Right renal pelvis (tissue), 4 donors: ENCODE measurements around the gene TBL3. TPM values are rescaled to one million over a fixed set of nuclear protein-coding genes. Genes with fewer than 3 reads are reported as not detected.
A peak's percentile ranks its signal among the peaks of the same experiment; 100 is the strongest.
"Not testable (repeated sequence)": the region's sequence is repeated elsewhere in the genome, so short reads cannot be mapped to it uniquely, and the experiment has no call there.

ENCODE experiments used
- DNase-seq, 4 donors: peaks; one replicate each; pipeline ENCODE4 v3.0.0-alpha.2; 2013; ENCODE audit warnings: low read depth in 4 of 4, low spot score in 3 of 4, missing footprints in 1 of 4
- polyA plus RNA-seq, 4 donors: library from polyadenylated mRNA; unstranded; fragments of 120-200 nt; gene quantifications; one replicate each; pipeline ENCODE4 v1.2.1, GENCODE V29; 2013; ENCODE audit not compliant: insufficient read length in 4 of 4

TBL3 gene
- polyA plus RNA-seq, 4 donors: 26.0 to 47.2 (median 35.0) TPM

GRCh38 chr16:2011726-2012125 lies 39.9 kb downstream of the TBL3 start:
- not testable (repeated sequence) for DNase-seq

- DNase-seq: no peak
These were observed 41.7 kb downstream of the TBL3 start for GRCh38 chr16:2013527-2013926.

- DNase-seq: no peak
These were observed 43.5 kb downstream of the TBL3 start for GRCh38 chr16:2015117-2015946.

GRCh38 chr16:2015947-2016208 lies 44.0 kb downstream of the TBL3 start:
- DNase-seq: no peak

- DNase-seq: no peak
These were observed 44.6 kb downstream of the TBL3 start for GRCh38 chr16:2016407-2016922.

GRCh38 chr16:2019518-2019920 lies 47.7 kb downstream of the TBL3 start, which contains the start of gene NPW:
NPW (plus strand) TSS chr16:2019785.
- no peak for DNase-seq

GRCh38 chr16:2019921-2020831 lies 48.3 kb downstream of the TBL3 start:
- peak in 1 of 4 donors; percentile 54 for DNase-seq

- DNase-seq: no peak
These were observed 50.9 kb downstream of the TBL3 start for GRCh38 chr16:2022723-2023091.

GRCh38 chr16:2023092-2024031 lies 51.5 kb downstream of the TBL3 start:
- peak in 3 of 4 donors; percentile 83 to 92 (median 83) for DNase-seq

GRCh38 chr16:2024032-2024420 lies 52.2 kb downstream of the TBL3 start:
- no peak for DNase-seq

- no peak for DNase-seq
These were observed 53.4 kb downstream of the TBL3 start for GRCh38 chr16:2025251-2025650.

GRCh38 chr16:2025878-2026460 lies 54.1 kb downstream of the TBL3 start:
- no peak for DNase-seq

GRCh38 chr16:2026461-2027023 lies 54.7 kb downstream of the TBL3 start, which contains the start of gene NHERF2:
NHERF2 (plus strand) TSS chr16:2026902; CDS start chr16:2027006, 104 bp downstream.
- DNase-seq: no peak

- DNase-seq: no peak
These were observed 55.5 kb downstream of the TBL3 start for GRCh38 chr16:2027024-2028010.

- DNase-seq: no peak
These were observed 56.3 kb downstream of the TBL3 start for GRCh38 chr16:2028146-2028545.

- DNase-seq: no peak
These were observed 56.9 kb downstream of the TBL3 start for GRCh38 chr16:2028620-2029220.

- DNase-seq: no peak
These were observed 57.5 kb downstream of the TBL3 start for GRCh38 chr16:2029350-2029749.

GRCh38 chr16:2030036-2030435 lies 58.2 kb downstream of the TBL3 start:
- no peak for DNase-seq
